Sigmoid colon (tissue), 7 donors: ENCODE results near the gene MSL3. TPM values are rescaled to one million over a fixed set of nuclear protein-coding genes. Genes with fewer than 3 reads are reported as not detected.
A peak's percentile ranks its signal among the peaks of the same experiment; 100 is the strongest.

Experiments
- DNase-seq: peaks from one replicate; pipeline ENCODE4 v3.0.0-alpha.2; 2019
- H3K27ac ChIP-seq, 4 donors: fragments of 200-600 bp; sonication (generic); one replicate each; pipeline ENCODE4 v1.5.1; 2016 to 2019; ENCODE audit warnings: mild to moderate bottlenecking in 1 of 4
- H3K27me3 ChIP-seq, 3 donors: fragments of 200-600 bp; sonication (generic); one replicate each; pipeline ENCODE4 v1.5.1; 2019; ENCODE audit warnings: mild to moderate bottlenecking in 1 of 3
- H3K36me3 ChIP-seq, 4 donors: fragments of 200-600 bp; sonication (generic); one replicate each; pipeline ENCODE4 v1.5.1; 2016 to 2019
- H3K4me1 ChIP-seq, 4 donors: fragments of 200-600 bp; sonication (generic); one replicate each; pipeline ENCODE4 v1.5.1; 2017 to 2019
- H3K4me3 ChIP-seq, 4 donors: fragments of 200-600 bp; sonication (generic); one replicate each; pipeline ENCODE4 v1.5.1; 2017 to 2019; ENCODE audit warnings: mild to moderate bottlenecking in 2 of 4, moderate library complexity in 1 of 4
- H3K9me3 ChIP-seq, 4 donors: fragments of 200-600 bp in 3 of 4; sonication (generic) in 3 of 4; one replicate each; pipeline versions ENCODE4 v1.5.1 to v1.6.1; 2013 to 2019
- CTCF ChIP-seq, 4 experiments: fragments of 450-650 bp in 3 of 4; fragments of 200-600 bp in 1 of 4; IDR thresholded peaks; one replicate each; pipeline ENCODE4 v1.5.1; 2016 to 2019; ENCODE audit warnings: antibody characterized with exemption in 4 of 4, mild to moderate bottlenecking in 3 of 4, moderate library complexity in 2 of 4
- EP300 ChIP-seq, 4 donors: sonication (generic); formaldehyde crosslinking; IDR thresholded peaks; one replicate each; pipeline ENCODE4 v1.6.1; 2017; ENCODE audit warnings: antibody characterized with exemption in 4 of 4
- POLR2A ChIP-seq, 2 donors: fragments of 450-650 bp; IDR thresholded peaks; one replicate each; pipeline ENCODE4 v1.6.1; 2016; ENCODE audit warnings: antibody characterized with exemption in 2 of 2, mild to moderate bottlenecking in 2 of 2, moderate library complexity in 2 of 2
- POLR2AphosphoS5 ChIP-seq, 4 donors: sonication (generic); formaldehyde crosslinking; IDR thresholded peaks; one replicate each; pipeline ENCODE4 v1.6.1; 2017; ENCODE audit warnings: antibody characterized with exemption in 4 of 4
- WGBS, 2 donors: extraction: QIAGEN DNeasy Blood & Tissue Kit; methylation state at CpG; one replicate each; pipeline ENCODE4 v1.1.7; 2013; 5-methylcytosine and 5-hydroxymethylcytosine counted together
- intact Hi-C: fragments of 100-400 bp; cut with DNase I; formaldehyde crosslinking; loops from one replicate; pipeline ENCODE4 v1.15.1; 2023
- polyA plus RNA-seq, 3 donors: library from polyadenylated mRNA; stranded (reverse); fragments of 200-250 nt; gene quantifications; one replicate each; pipeline ENCODE4 v1.2.3, GENCODE V29; 2013
- total RNA-seq, 4 donors: library from RNA; depleted of rRNA; stranded (reverse); fragments of >200 nt; gene quantifications; one replicate each; pipeline ENCODE4 v1.1.0, GENCODE V29; 2016
- donor health status: healthy with polysubstance abuse.
- donor health status: Bipolar disorder and iron deficiency.
- donor health status: healthy.

Gene MSL3
- total and polyA plus RNA-seq, 7 donors, result 16.8 to 49.9 (median 20.6) TPM

- H3K9me3 ChIP-seq, result no peaks in the 10 kb centered on the region
- no peaks in the 10 kb centered on the region for H3K27me3 ChIP-seq
- no peaks in the 10 kb centered on the region for H3K4me1 ChIP-seq
- H3K36me3 ChIP-seq, result peaks cover 0 to 58% (median 2%) of the 10 kb centered on the region in 4 donors
- H3K4me3 ChIP-seq, result no peak overlapping the region
- no peak overlapping the region for H3K27ac ChIP-seq
- intact Hi-C loops, result loop anchor here (5.0 kb wide), 1 partner anchor 41 kb away; no protein-coding TSS in a partner anchor
- no peak for DNase-seq
- WGBS, 2 donors, result 61 to 90% methylated on average over 3 of the region's 3 CpGs
- TF ChIP-seq CTCF (IDR thresholded peaks at IDR 0.05), result no peak
- no peak for TF ChIP-seq EP300 (IDR thresholded peaks at IDR 0.05)
- TF ChIP-seq POLR2A (IDR thresholded peaks at IDR 0.05), result no peak
These were observed 10.0 kb downstream of the MSL3 start for GRCh38 chrX:11768039-11768438.

GRCh38 chrX:11770320-11770719 is 12.3 kb downstream of the MSL3 start:
- H3K27me3 ChIP-seq, result no peaks in the 10 kb centered on the region
- H3K36me3 ChIP-seq, result peaks cover 0 to 44% (median 1%) of the 10 kb centered on the region in 4 donors
- no peak overlapping the region for H3K27ac ChIP-seq
- no peak for DNase-seq
- TF ChIP-seq POLR2AphosphoS5 (IDR thresholded peaks at IDR 0.05), result no peak
- peak; percentile 37 to 70 (median 53) for TF ChIP-seq CTCF (IDR thresholded peaks at IDR 0.05)
- WGBS, 2 donors, result 8 to 15% methylated on average over 12 of the region's 12 CpGs
- no peaks in the 10 kb centered on the region for H3K9me3 ChIP-seq
- intact Hi-C loops, result loop anchor here (1.0 to 2.0 kb wide), 2 partner anchors 238 to 626 kb away; no protein-coding TSS in a partner anchor
- no peaks in the 10 kb centered on the region for H3K4me1 ChIP-seq
- H3K4me3 ChIP-seq, result no peak overlapping the region

GRCh38 chrX:11778230-11778629 is 20.2 kb downstream of the MSL3 start:
- peaks cover 0 to 23% (median 0%) of the 10 kb centered on the region in 4 donors for H3K36me3 ChIP-seq
- no peak overlapping the region for H3K4me3 ChIP-seq
- DNase-seq, result no peak
- 88 to 90% methylated on average over 4 of the region's 4 CpGs for WGBS, 2 donors
- TF ChIP-seq POLR2AphosphoS5 (IDR thresholded peaks at IDR 0.05), result no peak
- no peaks in the 10 kb centered on the region for H3K4me1 ChIP-seq
- intact Hi-C loops, result no loop called here
- no peaks in the 10 kb centered on the region for H3K9me3 ChIP-seq
- H3K27me3 ChIP-seq, result no peaks in the 10 kb centered on the region
- H3K27ac ChIP-seq, result no peak overlapping the region

GRCh38 chrX:11781133-11781532 is 23.1 kb downstream of the MSL3 start:
- Histone ChIP-seq H3K27ac (no peak overlapping the region), H3K4me1 (no peaks in the 10 kb centered on the region), H3K9me3 (no peaks in the 10 kb centered on the region), H3K4me3 (no peak overlapping the region), H3K36me3 (peaks cover 0 to 7% (median 0%) of the 10 kb centered on the region in 4 donors), H3K27me3 (no peaks in the 10 kb centered on the region)
- TF ChIP-seq EP300 (IDR thresholded peaks at IDR 0.05) (no peak), POLR2AphosphoS5 (IDR thresholded peaks at IDR 0.05) (no peak), CTCF (IDR thresholded peaks at IDR 0.05) (no peak), POLR2A (IDR thresholded peaks at IDR 0.05) (no peak)
- WGBS, 2 donors, result 96 to 97% methylated on average over 2 of the region's 2 CpGs
- intact Hi-C loops, result loop anchor here (10.0 kb wide), 1 partner anchor 124 kb away; no protein-coding TSS in a partner anchor
- no peak for DNase-seq

GRCh38 chrX:11781734-11782370 is 23.8 kb downstream of the MSL3 start:
- Histone ChIP-seq H3K27ac (no peak overlapping the region), H3K4me1 (no peaks in the 10 kb centered on the region), H3K27me3 (no peaks in the 10 kb centered on the region), H3K4me3 (no peak overlapping the region), H3K9me3 (no peaks in the 10 kb centered on the region), H3K36me3 (peaks cover 0 to 1% (median 0%) of the 10 kb centered on the region in 4 donors)
- intact Hi-C loops, result loop anchor here (10.0 kb wide), 1 partner anchor 123 kb away; no protein-coding TSS in a partner anchor
- no peak for DNase-seq
- TF ChIP-seq POLR2AphosphoS5 (IDR thresholded peaks at IDR 0.05), result no peak
- TF ChIP-seq CTCF (IDR thresholded peaks at IDR 0.05), result no peak
- no peak for TF ChIP-seq POLR2A (IDR thresholded peaks at IDR 0.05)
- no peak for TF ChIP-seq EP300 (IDR thresholded peaks at IDR 0.05)
- 92 to 95% methylated on average over 3 of the region's 3 CpGs for WGBS, 2 donors
